Measurements from ENCODE around the gene SERINC2. TPM values are rescaled to one million over a fixed set of nuclear protein-coding genes. Genes with fewer than 3 reads are reported as not detected.

The SERINC2 gene
- total RNA-seq, 2 experiments from 2014 or later, result 0.10 TPM; not detected in 1

DNA sequence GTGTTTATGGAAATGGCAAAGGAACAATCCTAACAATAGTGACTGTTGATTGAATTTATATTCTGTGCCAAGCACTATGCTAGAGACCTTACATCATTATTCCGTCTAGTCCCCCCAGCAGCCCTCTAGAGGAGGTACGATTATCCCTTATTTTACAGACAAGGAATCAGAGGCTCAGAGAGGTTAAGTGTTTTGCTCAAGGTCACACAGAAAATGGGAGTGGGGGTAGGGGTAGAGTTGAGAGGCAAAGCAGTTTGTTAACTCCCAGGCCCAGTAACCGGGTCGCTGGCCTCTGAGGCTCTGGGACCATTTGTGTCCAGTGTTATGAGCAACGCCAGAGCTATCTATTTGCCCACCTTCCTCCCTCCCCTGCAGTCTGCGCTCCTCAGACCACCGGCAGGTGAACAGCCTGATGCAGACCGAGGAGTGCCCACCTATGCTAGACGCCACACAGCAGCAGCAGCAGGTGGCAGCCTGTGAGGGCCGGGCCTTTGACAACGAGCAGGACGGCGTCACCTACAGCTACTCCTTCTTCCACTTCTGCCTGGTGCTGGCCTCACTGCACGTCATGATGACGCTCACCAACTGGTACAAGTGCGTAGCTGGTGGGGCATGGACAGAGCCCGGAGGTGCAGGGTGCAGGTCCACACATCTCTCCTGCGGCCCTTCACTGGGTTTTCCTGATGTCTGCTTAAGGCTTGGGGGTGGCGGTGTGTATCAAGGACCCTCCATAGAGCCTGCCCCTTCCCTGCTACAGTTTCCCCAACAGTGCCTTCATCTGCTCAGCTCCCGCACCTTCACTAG is 19.8 kb downstream of the SERINC2 start:
- intact Hi-C loops (cut with micrococcal nuclease), result no loop called here
- CTCF ChIA-PET, result interaction anchor here (1.2 kb wide), 1 partner anchor 116 kb away, joined by 3 read pairs; no protein-coding TSS in a partner anchor
- H3K36me3 Mint-ChIP-seq (ENCODE audit: low read depth), result no peaks in the 10 kb centered on the region

GRCh38 chr1:31433396-31433930 is 20.4 kb downstream of the SERINC2 start:
- Mint-ChIP-seq H3K4me1 (ENCODE audit: low read depth) (no peaks in the 10 kb centered on the region), H3K9me3 (no peaks in the 10 kb centered on the region), H3K27ac (no peak overlapping the region), H3K4me3 (no peak overlapping the region), H3K27me3 (ENCODE audit: low read depth) (no peaks in the 10 kb centered on the region), H3K36me3 (ENCODE audit: low read depth) (no peaks in the 10 kb centered on the region)
- no peak for DNase-seq
- intact Hi-C loops (cut with micrococcal nuclease), result no loop called here
- CTCF ChIA-PET, result interaction anchor here (1.2 kb wide), 1 partner anchor 115 kb away, joined by 3 read pairs; no protein-coding TSS in a partner anchor

More for the DNA sequence above, 19.8 kb downstream of the SERINC2 start:
- Mint-ChIP-seq H3K27me3 (ENCODE audit: low read depth) (no peaks in the 10 kb centered on the region), H3K4me3 (no peak overlapping the region), H3K4me1 (ENCODE audit: low read depth) (no peaks in the 10 kb centered on the region), H3K27ac (no peak overlapping the region), H3K9me3 (no peaks in the 10 kb centered on the region)
- no peak for DNase-seq

GRCh38 chr1:31434101-31434871 is 21.3 kb downstream of the SERINC2 start:
- no peaks in the 10 kb centered on the region for H3K9me3 Mint-ChIP-seq
- intact Hi-C loops (cut with micrococcal nuclease), result no loop called here
- no peaks in the 10 kb centered on the region for H3K4me1 Mint-ChIP-seq (ENCODE audit: low read depth)
- no peaks in the 10 kb centered on the region for H3K27me3 Mint-ChIP-seq (ENCODE audit: low read depth)
- H3K27ac Mint-ChIP-seq, result no peak overlapping the region
- CTCF ChIA-PET, result interaction anchor here (1.2 kb wide), 1 partner anchor 115 kb away, joined by 3 read pairs; no protein-coding TSS in a partner anchor
- H3K36me3 Mint-ChIP-seq (ENCODE audit: low read depth), result no peaks in the 10 kb centered on the region
- H3K4me3 Mint-ChIP-seq, result no peak overlapping the region
- DNase-seq, result no peak

- intact Hi-C loops (cut with micrococcal nuclease), result no loop called here
- Mint-ChIP-seq H3K27ac (no peak overlapping the region), H3K36me3 (ENCODE audit: low read depth) (no peaks in the 10 kb centered on the region), H3K4me3 (no peak overlapping the region), H3K9me3 (no peaks in the 10 kb centered on the region), H3K4me1 (ENCODE audit: low read depth) (no peaks in the 10 kb centered on the region), H3K27me3 (ENCODE audit: low read depth) (no peaks in the 10 kb centered on the region)
- DNase-seq, result no peak
- CTCF ChIA-PET, result no interaction called here
Measured at GRCh38 chr1:31434979-31435378, 22.0 kb downstream of the SERINC2 start.

DNA sequence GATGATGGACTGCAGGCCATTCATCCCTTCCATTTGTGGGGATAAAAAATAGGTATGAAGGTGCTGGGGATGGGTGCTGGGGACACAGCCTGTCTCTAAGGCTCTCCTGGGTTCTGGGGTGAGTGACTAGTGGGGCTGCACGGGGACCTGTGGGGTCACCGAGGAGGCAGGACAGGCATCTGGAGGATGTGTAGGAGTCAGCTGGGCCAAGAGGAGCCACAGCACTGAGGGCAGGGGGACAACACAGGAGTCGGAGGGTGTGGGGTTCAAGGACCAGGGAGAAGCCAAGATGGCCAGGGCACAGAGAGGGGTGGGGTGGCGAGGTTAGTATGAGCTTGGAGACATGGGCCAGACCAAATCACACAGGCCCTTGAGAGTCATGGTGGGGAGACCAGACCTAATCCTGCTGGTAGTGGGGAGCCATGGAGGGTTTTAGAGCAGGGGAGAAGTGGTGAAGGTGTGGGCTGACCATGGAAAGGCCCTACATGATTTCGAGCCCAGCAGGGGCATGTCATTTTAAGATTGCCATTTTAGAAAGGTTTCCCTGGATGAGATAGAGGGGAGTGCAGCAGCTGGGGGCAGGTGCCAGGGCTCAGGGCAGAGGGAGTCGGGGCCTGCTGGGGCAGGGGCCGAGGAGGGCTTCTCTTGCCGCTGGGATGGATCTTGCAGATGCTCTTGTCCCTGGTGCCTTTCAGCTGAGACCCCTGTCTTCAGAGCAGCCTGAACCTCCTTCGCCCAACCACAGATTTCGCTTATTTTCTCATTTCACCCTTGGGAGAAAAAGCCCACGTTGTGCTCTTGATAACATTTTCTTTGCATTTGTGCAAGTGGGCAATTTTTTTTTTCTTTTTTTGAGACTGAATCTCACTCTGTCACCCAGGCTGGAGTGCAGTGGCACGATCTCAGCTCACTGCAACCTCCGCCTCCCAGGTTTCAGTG is 22.7 kb downstream of the SERINC2 start:
- Mint-ChIP-seq H3K27me3 (ENCODE audit: low read depth) (no peaks in the 10 kb centered on the region), H3K4me3 (no peak overlapping the region), H3K36me3 (ENCODE audit: low read depth) (no peaks in the 10 kb centered on the region), H3K9me3 (no peaks in the 10 kb centered on the region), H3K27ac (no peak overlapping the region), H3K4me1 (ENCODE audit: low read depth) (no peaks in the 10 kb centered on the region)
- CTCF ChIA-PET, result interaction anchor here (0.6 kb wide), 2 partner anchors 113 to 159 kb away, joined by 3 read pairs; no protein-coding TSS in a partner anchor
- intact Hi-C loops (cut with micrococcal nuclease), result no loop called here
- DNase-seq, result no peak

DNA sequence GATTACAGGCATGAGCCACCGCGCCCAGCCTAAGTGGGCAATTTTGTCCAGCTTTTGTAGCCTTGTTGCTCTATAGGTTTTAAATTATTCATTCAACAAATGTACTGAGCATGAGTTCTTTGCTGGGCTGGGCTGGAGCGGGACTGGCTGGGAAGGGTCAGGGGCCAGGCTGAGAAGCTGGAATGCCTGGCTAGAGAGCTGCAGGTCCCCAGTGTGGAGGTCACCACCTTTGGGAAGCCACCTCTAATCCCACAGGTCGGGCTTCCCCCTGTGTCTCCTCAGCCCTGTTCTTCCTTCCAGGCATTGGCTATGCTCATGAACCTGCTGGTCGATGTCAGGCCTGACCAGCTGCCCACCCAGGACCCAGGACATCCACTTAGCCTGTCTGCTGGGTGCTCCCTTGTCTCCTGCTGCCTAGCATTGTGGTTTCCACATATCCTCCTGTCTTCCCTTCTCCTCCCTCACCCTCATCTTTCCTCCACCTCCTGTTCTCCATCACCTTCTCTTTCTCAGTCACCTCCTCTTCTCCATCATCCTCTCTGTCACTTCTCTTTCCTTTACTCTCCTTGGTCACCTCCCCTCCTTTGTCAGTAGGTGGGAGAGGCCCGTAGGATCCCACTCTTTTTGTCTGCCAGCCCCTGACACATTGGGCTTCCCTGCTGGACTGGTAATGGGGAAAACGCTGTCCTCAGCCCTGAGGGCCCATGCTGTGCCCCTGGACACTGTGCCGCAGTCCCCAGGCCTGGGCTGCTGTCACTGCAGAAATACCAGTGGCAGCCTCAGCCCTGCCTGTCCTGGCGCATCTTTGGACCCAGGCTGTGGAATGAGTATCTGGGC is 23.8 kb downstream of the SERINC2 start:
- no peaks in the 10 kb centered on the region for H3K27me3 Mint-ChIP-seq (ENCODE audit: low read depth)
- no peak overlapping the region for H3K4me3 Mint-ChIP-seq
- no peak for DNase-seq
- no peaks in the 10 kb centered on the region for H3K9me3 Mint-ChIP-seq
- no peak overlapping the region for H3K27ac Mint-ChIP-seq
- no peaks in the 10 kb centered on the region for H3K36me3 Mint-ChIP-seq (ENCODE audit: low read depth)
- no peaks in the 10 kb centered on the region for H3K4me1 Mint-ChIP-seq (ENCODE audit: low read depth)
- intact Hi-C loops (cut with micrococcal nuclease), result no loop called here
- CTCF ChIA-PET, result interaction anchor here (0.6 kb wide), 2 partner anchors 112 to 173 kb away, joined by 3 to 5 read pairs; no protein-coding TSS in a partner anchor

GRCh38 chr1:31437433-31438037 is 24.5 kb downstream of the SERINC2 start:
- intact Hi-C loops (cut with micrococcal nuclease), result no loop called here
- no peak for DNase-seq
- H3K36me3 Mint-ChIP-seq (ENCODE audit: low read depth), result no peaks in the 10 kb centered on the region
- CTCF ChIA-PET, result interaction anchor here (0.6 kb wide), 1 partner anchor 172 kb away, joined by 5 read pairs; no protein-coding TSS in a partner anchor
- H3K27ac Mint-ChIP-seq, result no peak overlapping the region
- no peak overlapping the region for H3K4me3 Mint-ChIP-seq
- no peaks in the 10 kb centered on the region for H3K4me1 Mint-ChIP-seq (ENCODE audit: low read depth)
- H3K9me3 Mint-ChIP-seq, result no peaks in the 10 kb centered on the region
- H3K27me3 Mint-ChIP-seq (ENCODE audit: low read depth), result no peaks in the 10 kb centered on the region

- no peaks in the 10 kb centered on the region for H3K4me1 Mint-ChIP-seq (ENCODE audit: low read depth)
- peaks cover 11% of the 10 kb centered on the region for H3K9me3 Mint-ChIP-seq
- CTCF ChIA-PET, result no interaction called here
- intact Hi-C loops (cut with micrococcal nuclease), result no loop called here
- DNase-seq, result no peak
- no peaks in the 10 kb centered on the region for H3K36me3 Mint-ChIP-seq (ENCODE audit: low read depth)
- no peaks in the 10 kb centered on the region for H3K27me3 Mint-ChIP-seq (ENCODE audit: low read depth)
- H3K27ac Mint-ChIP-seq, result no peak overlapping the region
- H3K4me3 Mint-ChIP-seq, result no peak overlapping the region
Measured at GRCh38 chr1:31439276-31439675, 26.3 kb downstream of the SERINC2 start.

DNA sequence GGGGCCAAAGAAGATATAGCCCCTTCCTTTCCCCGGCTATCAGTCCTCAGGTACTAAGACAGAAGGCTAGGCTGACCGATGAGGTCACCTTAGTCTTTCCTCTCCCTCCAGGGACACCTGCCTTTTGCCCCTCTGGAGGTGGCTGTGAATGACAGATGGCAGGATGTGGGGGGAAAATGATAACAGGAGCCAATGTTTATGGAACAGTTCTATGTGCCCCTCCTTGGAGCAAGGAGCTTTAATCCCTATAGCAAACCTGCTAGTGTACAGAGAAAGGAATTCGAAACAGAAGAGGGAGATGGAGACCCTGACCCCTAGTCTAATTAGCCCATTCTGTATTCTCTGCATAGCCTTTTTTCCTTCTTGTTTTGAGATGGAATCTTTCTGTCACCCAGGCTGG is 28.1 kb downstream of the SERINC2 start:
- H3K4me3 Mint-ChIP-seq, result no peak overlapping the region
- H3K27me3 Mint-ChIP-seq (ENCODE audit: low read depth), result no peaks in the 10 kb centered on the region
- H3K27ac Mint-ChIP-seq, result no peak overlapping the region
- H3K36me3 Mint-ChIP-seq (ENCODE audit: low read depth), result no peaks in the 10 kb centered on the region
- CTCF ChIA-PET, result no interaction called here
- no peak for DNase-seq
- H3K4me1 Mint-ChIP-seq (ENCODE audit: low read depth), result no peaks in the 10 kb centered on the region
- peaks cover 11% of the 10 kb centered on the region for H3K9me3 Mint-ChIP-seq
- intact Hi-C loops (cut with micrococcal nuclease), result no loop called here

DNA sequence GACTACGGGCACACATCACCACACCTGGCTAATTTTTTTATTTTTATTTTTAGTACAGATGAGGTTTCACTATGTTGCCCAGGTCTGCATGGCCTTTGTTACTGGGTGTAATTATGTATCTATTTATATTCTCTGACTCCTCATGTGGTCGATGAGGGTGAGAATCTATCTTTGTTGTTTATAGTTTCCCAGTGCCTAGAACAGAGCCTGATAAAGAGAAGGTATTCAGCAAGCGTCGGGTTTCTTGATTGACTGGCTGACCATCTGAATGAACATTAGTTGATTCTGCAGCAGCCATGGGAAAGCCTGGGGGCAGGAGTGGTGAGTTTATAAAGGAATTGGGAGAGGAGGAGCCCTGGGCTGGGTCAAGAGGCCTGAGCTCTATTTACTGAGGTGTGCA is 28.5 kb downstream of the SERINC2 start:
- intact Hi-C loops (cut with micrococcal nuclease), result no loop called here
- H3K27ac Mint-ChIP-seq, result no peak overlapping the region
- H3K9me3 Mint-ChIP-seq, result peaks cover 11% of the 10 kb centered on the region
- H3K36me3 Mint-ChIP-seq (ENCODE audit: low read depth), result no peaks in the 10 kb centered on the region
- CTCF ChIA-PET, result no interaction called here
- H3K4me3 Mint-ChIP-seq, result no peak overlapping the region
- no peaks in the 10 kb centered on the region for H3K4me1 Mint-ChIP-seq (ENCODE audit: low read depth)
- DNase-seq, result no peak
- H3K27me3 Mint-ChIP-seq (ENCODE audit: low read depth), result no peaks in the 10 kb centered on the region

Measured in activated naive CD4-positive, alpha-beta T cell treated with anti-CD3 and anti-CD28 coated beads for 36 hours (primary cell).